Fibroblast of the aortic adventitia (primary cell): ENCODE results near the gene ZNF683. TPM values are rescaled to one million over a fixed set of nuclear protein-coding genes. Genes with fewer than 3 reads are reported as not detected.
"Not testable (repeated sequence)": the region's sequence is repeated elsewhere in the genome, so short reads cannot be mapped to it uniquely, and the experiment has no call there.

ENCODE experiments used
- DNase-seq: peaks from one replicate; pipeline ENCODE4 v3.0.0-alpha.2; 2010; ENCODE audit warnings: low read depth
- H3K4me3 ChIP-seq: 2 replicates; pipeline ENCODE4 v1.5.1; 2011; ENCODE audit warnings: low read depth, mild to moderate bottlenecking, control low read depth, low read length, moderate library complexity
- total RNA-seq: library from RNA; depleted of rRNA; stranded (reverse); fragments of >200 nt; gene quantifications from 2 replicates; pipeline ENCODE4 v1.2.3, GENCODE V29; 2012; ENCODE audit warnings: low replicate concordance
- TF ChIP-seq, protein P1 (sequence below): IDR thresholded peaks from 2 replicates; pipeline ENCODE4 v1.5.1; 2011; ENCODE audit warnings: mild to moderate bottlenecking, low read length, control low read depth, inconsistent platforms; ENCODE audit not compliant: insufficient read depth

The ZNF683 gene
- total RNA-seq, 1 donor, result not detected

DNA sequence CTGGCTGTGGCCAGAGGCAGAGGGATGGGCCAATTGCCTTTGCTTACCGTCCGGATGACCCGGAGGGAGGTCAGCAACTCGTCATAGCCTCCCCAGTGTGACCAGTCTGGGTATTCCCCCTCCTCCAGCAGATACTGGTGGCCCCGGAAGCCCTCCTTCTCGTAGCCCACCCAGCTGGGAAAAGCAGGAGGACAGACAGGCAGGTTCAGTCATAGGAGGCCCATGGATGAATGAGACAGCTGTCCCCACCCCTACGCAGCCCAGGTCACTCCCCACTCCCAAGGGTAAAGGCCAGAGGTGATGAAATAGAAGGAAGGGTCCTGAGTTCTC lies 35.4 kb downstream of the ZNF683 start:
- TF ChIP-seq, protein P1, sequence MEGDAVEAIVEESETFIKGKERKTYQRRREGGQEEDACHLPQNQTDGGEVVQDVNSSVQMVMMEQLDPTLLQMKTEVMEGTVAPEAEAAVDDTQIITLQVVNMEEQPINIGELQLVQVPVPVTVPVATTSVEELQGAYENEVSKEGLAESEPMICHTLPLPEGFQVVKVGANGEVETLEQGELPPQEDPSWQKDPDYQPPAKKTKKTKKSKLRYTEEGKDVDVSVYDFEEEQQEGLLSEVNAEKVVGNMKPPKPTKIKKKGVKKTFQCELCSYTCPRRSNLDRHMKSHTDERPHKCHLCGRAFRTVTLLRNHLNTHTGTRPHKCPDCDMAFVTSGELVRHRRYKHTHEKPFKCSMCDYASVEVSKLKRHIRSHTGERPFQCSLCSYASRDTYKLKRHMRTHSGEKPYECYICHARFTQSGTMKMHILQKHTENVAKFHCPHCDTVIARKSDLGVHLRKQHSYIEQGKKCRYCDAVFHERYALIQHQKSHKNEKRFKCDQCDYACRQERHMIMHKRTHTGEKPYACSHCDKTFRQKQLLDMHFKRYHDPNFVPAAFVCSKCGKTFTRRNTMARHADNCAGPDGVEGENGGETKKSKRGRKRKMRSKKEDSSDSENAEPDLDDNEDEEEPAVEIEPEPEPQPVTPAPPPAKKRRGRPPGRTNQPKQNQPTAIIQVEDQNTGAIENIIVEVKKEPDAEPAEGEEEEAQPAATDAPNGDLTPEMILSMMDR, result no peak
- no peak overlapping the region for H3K4me3 ChIP-seq
- no peak for DNase-seq

DNA sequence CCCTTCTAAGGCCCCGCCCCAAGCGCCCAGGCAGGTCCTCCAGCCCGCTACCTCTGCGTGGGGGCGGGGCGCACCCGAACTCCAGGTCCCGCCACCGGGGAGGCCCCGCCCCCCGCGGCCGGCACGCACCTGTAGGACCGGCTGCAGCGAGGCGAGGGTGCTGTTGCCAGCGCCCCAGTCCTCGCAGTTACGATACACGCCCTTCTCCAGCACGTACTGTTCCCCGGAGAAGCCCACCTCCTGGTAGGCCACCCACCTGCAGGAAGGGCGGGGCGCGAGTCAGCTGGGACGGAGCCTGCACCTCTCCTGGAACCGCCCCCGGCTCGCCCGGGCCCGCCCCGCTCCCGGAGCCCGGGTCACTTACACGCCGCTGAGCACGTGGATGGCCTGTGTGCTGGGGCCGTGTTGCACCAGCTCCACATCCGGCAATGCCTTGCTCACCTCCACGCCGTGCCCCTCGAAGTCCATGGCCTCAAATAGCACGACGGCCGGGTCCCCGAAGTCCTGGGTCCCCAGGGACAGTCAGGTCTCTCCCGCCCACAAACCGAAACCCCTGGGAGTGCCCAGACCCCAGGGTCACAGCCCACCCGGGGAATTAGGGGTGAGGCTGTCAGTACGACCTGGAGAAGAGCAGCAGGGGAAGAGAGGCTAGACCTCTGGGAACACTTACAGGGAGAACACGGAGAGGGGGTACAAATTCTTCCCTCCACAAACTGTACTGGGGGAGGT lies 35.9 kb downstream of the ZNF683 start:
- no peak for DNase-seq
- TF ChIP-seq, protein P1, result no peak
- peak overlapping the region; percentile 68 for H3K4me3 ChIP-seq

DNA sequence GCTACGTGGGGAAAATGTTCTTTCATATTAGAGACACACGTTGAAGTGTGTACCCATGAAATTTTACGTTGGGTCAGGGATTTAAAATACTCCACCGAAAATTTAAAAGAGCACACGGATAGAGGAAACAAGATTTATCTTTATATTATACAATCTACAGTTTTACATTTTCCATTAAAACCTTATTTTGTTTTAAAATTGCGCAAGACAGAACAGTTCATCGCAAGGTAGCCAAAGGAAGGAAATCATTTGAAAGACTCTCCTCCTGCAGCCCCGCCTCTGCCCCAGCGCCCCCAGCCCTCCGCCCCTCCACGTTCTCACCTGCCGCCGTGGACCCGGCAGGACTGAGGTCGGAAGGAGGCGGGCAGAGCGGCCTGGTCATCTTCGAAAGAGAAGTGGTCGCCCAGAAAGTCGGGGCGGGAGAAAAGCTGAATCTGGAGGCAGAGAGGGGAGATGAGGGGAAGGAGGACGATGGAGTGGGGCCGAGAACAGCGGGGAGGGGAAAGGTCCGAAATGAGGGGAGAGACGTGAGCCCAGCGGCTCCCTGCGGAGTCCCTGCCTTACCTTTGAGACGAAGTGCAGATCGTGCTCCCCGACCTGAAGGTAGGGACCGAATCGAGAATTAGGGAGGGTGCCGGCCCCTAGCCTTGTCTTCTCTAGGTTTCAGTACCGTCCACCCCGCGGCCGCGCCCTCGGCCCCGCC lies 36.6 kb downstream of the ZNF683 start:
- no peak for DNase-seq
- H3K4me3 ChIP-seq, result peak overlapping the region; percentile 68
- TF ChIP-seq, protein P1, result no peak

DNA sequence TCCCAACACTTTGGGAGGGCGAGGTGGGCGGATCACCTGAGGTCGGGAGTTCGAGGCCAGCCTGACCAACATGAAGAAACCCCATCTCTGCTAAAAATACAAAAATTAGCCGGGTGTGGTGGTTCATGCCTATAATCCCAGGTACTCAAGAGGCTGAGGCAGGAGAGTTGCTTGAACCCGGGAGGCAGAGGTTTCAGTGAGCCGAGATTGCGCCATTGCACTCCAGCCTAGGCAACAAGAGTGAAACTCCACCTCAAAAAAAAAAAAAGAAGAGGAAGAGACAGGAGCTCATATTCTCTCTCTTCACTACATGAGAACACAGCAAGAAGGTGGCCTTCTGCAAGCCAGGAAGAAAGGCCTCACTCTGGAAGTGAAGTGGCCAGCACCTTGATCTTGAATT lies 39.2 kb downstream of the ZNF683 start:
- not testable (repeated sequence) for H3K4me3 ChIP-seq, DNase-seq

DNA sequence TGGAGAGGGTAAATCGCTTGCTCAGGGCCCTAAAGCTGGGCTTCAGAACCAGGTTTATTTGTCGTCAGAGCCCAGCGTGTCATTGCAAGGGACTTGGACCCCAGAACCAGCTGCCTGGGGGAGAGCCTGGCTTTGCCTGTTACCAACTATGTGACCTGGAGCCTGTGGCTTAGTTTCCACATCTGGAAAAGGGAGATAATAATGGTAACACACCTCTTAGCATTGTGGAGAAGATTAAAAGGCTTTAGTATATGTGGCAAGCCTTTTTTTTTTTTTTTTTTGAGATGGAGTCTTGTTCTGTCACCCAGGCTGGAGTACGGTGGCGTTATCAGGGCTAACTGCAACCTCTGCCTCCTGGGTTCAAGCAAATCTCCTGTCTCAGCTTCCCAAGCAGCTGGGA lies 42.3 kb downstream of the ZNF683 start:
- TF ChIP-seq, protein P1, result no peak
- no peak overlapping the region for H3K4me3 ChIP-seq
- no peak for DNase-seq

DNA sequence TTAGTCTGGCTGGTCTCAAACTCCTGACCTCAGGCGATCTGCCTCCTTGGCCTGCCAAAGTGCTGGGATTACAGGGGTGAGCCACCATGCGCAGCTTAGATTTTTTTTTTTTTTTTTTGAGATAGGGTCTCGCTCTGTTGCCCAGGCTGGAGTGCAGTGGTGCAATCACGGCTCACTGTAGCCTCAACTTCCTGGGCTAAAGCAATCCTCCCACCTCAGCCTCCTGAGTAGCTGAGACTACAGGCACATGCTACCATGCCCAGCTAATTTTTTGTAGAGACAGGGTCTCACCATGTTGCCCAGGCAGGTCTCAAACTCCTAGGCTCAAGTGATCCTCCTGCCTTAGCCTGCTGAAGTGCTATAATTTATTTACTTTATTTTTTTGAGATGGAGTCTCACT lies 43.2 kb downstream of the ZNF683 start:
- not testable (repeated sequence) for H3K4me3 ChIP-seq

DNA sequence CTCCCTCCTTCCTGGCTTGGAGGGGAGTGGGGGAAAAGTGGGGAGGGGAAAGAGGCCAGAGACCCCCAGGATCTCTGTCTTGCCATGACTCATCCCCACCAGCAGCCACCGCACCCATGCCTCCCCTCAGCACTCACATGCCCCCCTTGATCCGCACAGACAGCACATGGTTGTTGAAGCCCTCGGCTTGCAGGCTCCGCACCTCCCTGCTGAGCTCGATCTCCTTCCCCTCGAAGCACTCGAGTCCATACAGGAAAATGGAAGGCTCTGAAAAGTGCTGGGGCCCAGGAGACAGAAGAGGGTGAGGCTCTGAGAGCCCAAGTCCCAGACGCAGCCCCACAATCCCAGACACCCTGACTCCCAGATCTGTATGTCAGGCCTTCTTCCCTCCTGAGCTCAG lies 44.0 kb downstream of the ZNF683 start:
- TF ChIP-seq, protein P1, result no peak
- DNase-seq, result no peak
- no peak overlapping the region for H3K4me3 ChIP-seq

More for the DNA sequence above, 43.2 kb downstream of the ZNF683 start:
- not testable (repeated sequence) for DNase-seq

DNA sequence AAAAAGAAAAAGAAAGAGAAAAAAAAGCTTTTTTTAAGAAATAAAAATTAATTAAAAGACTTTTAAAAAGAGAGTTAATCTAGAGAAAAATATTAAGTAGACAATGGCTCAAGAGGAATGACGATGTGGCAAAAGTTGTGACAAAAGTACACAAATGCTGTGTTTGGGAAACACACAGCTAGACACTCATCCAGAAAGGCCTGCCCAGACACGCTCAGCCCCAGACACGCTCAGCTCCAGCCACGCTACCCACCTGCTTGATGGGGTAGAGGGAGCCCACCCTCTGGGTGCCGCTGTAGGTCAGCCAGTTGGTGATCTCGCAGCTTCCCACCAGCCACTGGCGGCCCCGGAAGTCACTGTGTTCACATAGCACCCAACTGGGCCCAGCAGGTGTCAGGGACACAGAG lies 44.6 kb downstream of the ZNF683 start:
- TF ChIP-seq, protein P1, result no peak
- no peak for DNase-seq
- no peak overlapping the region for H3K4me3 ChIP-seq
